RWPE2 (cell line): ENCODE results near the gene TSPAN18.

Experiments used
- ATAC-seq: fragments of 200-7000 bp; cut with Tn5 transposase; 3 replicates; pipeline ENCODE4 v1.9.1; 2021; ENCODE audit warnings: low read depth
- DNase-seq: peaks from one replicate; pipeline ENCODE4 v3.0.0-alpha.2; 2020; ENCODE audit warnings: low spot score
- H3K27ac ChIP-seq: fragments of 450-650 bp; 2 replicates; pipeline ENCODE4 v1.5.1; 2017; ENCODE audit warnings: mild to moderate bottlenecking; ENCODE audit not compliant: poor library complexity, severe bottlenecking
- H3K27me3 ChIP-seq: fragments of 250-450 bp; sonication (Bioruptor Pico); 2 replicates; pipeline ENCODE4 v1.5.1; 2021; ENCODE audit warnings: mild to moderate bottlenecking, moderate library complexity; ENCODE audit not compliant: insufficient read depth, poor library complexity, severe bottlenecking
- H3K36me3 ChIP-seq: fragments of 250-450 bp; sonication (Bioruptor Pico); 2 replicates; pipeline ENCODE4 v1.5.1; 2020; ENCODE audit warnings: low read depth, mild to moderate bottlenecking, moderate library complexity
- H3K4me1 ChIP-seq: fragments of 250-450 bp; sonication (Bioruptor Pico); 2 replicates; pipeline ENCODE4 v1.5.1; 2021; ENCODE audit warnings: mild to moderate bottlenecking, moderate library complexity; ENCODE audit not compliant: insufficient read depth, poor library complexity, severe bottlenecking
- H3K4me3 ChIP-seq: fragments of 250-450 bp; sonication (Bioruptor Pico); 2 replicates; pipeline ENCODE4 v1.5.1; 2021; ENCODE audit warnings: mild to moderate bottlenecking, moderate library complexity; ENCODE audit not compliant: severe bottlenecking
- H3K9me3 ChIP-seq: fragments of 250-450 bp; sonication (Bioruptor Pico); 2 replicates; pipeline ENCODE4 v1.5.1; 2021; ENCODE audit warnings: mild to moderate bottlenecking, moderate library complexity; ENCODE audit not compliant: severe bottlenecking
- TF ChIP-seq, protein P1 (sequence below): fragments of 450-650 bp; IDR thresholded peaks from one replicate; pipeline ENCODE4 v1.5.1; 2017; ENCODE audit warnings: mild to moderate bottlenecking, moderate library complexity; ENCODE audit not compliant: poor library complexity, severe bottlenecking

The TSPAN18 gene

GRCh38 chr11:44809283-44809682, 82.5 kb downstream of the TSPAN18 start:
- Histone ChIP-seq H3K4me3 (no peak overlapping the region), H3K27me3 (peaks cover 2% of the 10 kb centered on the region), H3K4me1 (peaks cover 9% of the 10 kb centered on the region), H3K36me3 (no peaks in the 10 kb centered on the region), H3K9me3 (no peaks in the 10 kb centered on the region), H3K27ac (no peak overlapping the region)
- DNase-seq (no peak), ATAC-seq (no peak)
- TF ChIP-seq, protein P1, sequence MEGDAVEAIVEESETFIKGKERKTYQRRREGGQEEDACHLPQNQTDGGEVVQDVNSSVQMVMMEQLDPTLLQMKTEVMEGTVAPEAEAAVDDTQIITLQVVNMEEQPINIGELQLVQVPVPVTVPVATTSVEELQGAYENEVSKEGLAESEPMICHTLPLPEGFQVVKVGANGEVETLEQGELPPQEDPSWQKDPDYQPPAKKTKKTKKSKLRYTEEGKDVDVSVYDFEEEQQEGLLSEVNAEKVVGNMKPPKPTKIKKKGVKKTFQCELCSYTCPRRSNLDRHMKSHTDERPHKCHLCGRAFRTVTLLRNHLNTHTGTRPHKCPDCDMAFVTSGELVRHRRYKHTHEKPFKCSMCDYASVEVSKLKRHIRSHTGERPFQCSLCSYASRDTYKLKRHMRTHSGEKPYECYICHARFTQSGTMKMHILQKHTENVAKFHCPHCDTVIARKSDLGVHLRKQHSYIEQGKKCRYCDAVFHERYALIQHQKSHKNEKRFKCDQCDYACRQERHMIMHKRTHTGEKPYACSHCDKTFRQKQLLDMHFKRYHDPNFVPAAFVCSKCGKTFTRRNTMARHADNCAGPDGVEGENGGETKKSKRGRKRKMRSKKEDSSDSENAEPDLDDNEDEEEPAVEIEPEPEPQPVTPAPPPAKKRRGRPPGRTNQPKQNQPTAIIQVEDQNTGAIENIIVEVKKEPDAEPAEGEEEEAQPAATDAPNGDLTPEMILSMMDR, result no peak

GRCh38 chr11:44811841-44812448, 85.2 kb downstream of the TSPAN18 start:
- no peaks in the 10 kb centered on the region for H3K36me3 ChIP-seq
- H3K27ac ChIP-seq, result no peak overlapping the region
- H3K27me3 ChIP-seq, result no peaks in the 10 kb centered on the region
- TF ChIP-seq, protein P1, result no peak
- peak; percentile 52; the same call in 1 of the 3 replicates for ATAC-seq
- no peaks in the 10 kb centered on the region for H3K9me3 ChIP-seq
- DNase-seq, result no peak
- H3K4me1 ChIP-seq, result peaks cover 9% of the 10 kb centered on the region
- H3K4me3 ChIP-seq, result no peak overlapping the region

- TF ChIP-seq, protein P1, result no peak
- H3K27ac ChIP-seq, result no peak overlapping the region
These were observed 86.2 kb downstream of the TSPAN18 start for GRCh38 chr11:44812971-44813370.

GRCh38 chr11:44813401-44813800, 86.6 kb downstream of the TSPAN18 start:
- Histone ChIP-seq H3K9me3 (no peaks in the 10 kb centered on the region), H3K27ac (no peak overlapping the region), H3K4me3 (no peak overlapping the region), H3K27me3 (no peaks in the 10 kb centered on the region), H3K4me1 (peaks cover 9% of the 10 kb centered on the region), H3K36me3 (no peaks in the 10 kb centered on the region)
- DNase-seq, result no peak
- TF ChIP-seq, protein P1, result no peak
- ATAC-seq, result no peak

More at GRCh38 chr11:44812971-44813370, 86.2 kb downstream of the TSPAN18 start:
- no peaks in the 10 kb centered on the region for H3K9me3 ChIP-seq
- no peak for DNase-seq
- peaks cover 9% of the 10 kb centered on the region for H3K4me1 ChIP-seq
- no peaks in the 10 kb centered on the region for H3K27me3 ChIP-seq
- ATAC-seq, result no peak
- H3K4me3 ChIP-seq, result no peak overlapping the region
- H3K36me3 ChIP-seq, result no peaks in the 10 kb centered on the region

DNA sequence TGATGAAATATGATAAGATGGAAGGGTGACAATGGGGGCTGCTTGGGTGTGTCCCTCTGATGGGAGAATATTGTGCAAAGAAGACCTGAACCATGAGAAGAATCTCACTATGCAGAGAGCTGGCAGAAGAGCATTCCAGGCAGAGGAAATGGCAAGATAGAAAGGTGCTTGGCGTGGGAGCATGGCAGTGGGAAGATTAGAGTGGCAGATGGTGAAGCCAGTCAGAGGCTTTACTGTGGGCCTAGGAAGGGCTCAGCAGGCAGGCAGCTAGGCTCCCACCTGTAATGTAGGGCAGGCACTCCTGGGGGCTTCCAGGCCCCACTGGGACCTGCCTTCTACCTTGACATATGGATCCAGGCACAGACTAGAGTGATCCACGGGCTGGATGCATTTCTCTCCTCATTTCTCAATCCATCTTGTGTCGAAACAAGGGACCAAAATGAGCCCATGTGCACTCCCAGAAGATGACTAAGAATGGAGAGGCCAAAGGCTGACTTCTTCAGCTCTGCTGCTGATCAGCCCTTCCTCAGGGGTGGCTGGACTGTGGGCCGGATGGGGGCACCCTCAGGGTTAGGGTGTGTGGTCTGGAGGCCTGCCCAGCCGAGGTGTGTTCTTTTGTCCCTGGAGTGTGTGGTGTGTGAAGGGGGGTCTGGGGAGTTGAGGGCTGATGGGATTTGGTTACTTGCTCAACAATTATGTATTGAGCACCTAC, 88.3 kb downstream of the TSPAN18 start:
- DNase-seq (no peak), ATAC-seq (peak; percentile 49; the same call in 2 of the 3 replicates)
- TF ChIP-seq, protein P1, result no peak

More for the DNA sequence above, 88.3 kb downstream of the TSPAN18 start:
- no peaks in the 10 kb centered on the region for H3K27me3 ChIP-seq
- H3K4me1 ChIP-seq, result peaks cover 9% of the 10 kb centered on the region
- H3K36me3 ChIP-seq, result no peaks in the 10 kb centered on the region
- H3K9me3 ChIP-seq, result no peaks in the 10 kb centered on the region
- no peak overlapping the region for H3K4me3 ChIP-seq
- no peak overlapping the region for H3K27ac ChIP-seq
